RWPE2 (cell line): ENCODE measurements around the gene SNU13.

Source experiments
- ATAC-seq: fragments of 200-7000 bp; cut with Tn5 transposase; 3 replicates; pipeline ENCODE4 v1.9.1; 2021; ENCODE audit warnings: low read depth
- DNase-seq: peaks from one replicate; pipeline ENCODE4 v3.0.0-alpha.2; 2020; ENCODE audit warnings: low spot score
- H3K27ac ChIP-seq: fragments of 450-650 bp; 2 replicates; pipeline ENCODE4 v1.5.1; 2017; ENCODE audit warnings: mild to moderate bottlenecking; ENCODE audit not compliant: poor library complexity, severe bottlenecking
- H3K27me3 ChIP-seq: fragments of 250-450 bp; sonication (Bioruptor Pico); 2 replicates; pipeline ENCODE4 v1.5.1; 2021; ENCODE audit warnings: mild to moderate bottlenecking, moderate library complexity; ENCODE audit not compliant: insufficient read depth, poor library complexity, severe bottlenecking
- H3K36me3 ChIP-seq: fragments of 250-450 bp; sonication (Bioruptor Pico); 2 replicates; pipeline ENCODE4 v1.5.1; 2020; ENCODE audit warnings: low read depth, mild to moderate bottlenecking, moderate library complexity
- H3K4me1 ChIP-seq: fragments of 250-450 bp; sonication (Bioruptor Pico); 2 replicates; pipeline ENCODE4 v1.5.1; 2021; ENCODE audit warnings: mild to moderate bottlenecking, moderate library complexity; ENCODE audit not compliant: insufficient read depth, poor library complexity, severe bottlenecking
- H3K4me3 ChIP-seq: fragments of 250-450 bp; sonication (Bioruptor Pico); 2 replicates; pipeline ENCODE4 v1.5.1; 2021; ENCODE audit warnings: mild to moderate bottlenecking, moderate library complexity; ENCODE audit not compliant: severe bottlenecking
- H3K9me3 ChIP-seq: fragments of 250-450 bp; sonication (Bioruptor Pico); 2 replicates; pipeline ENCODE4 v1.5.1; 2021; ENCODE audit warnings: mild to moderate bottlenecking, moderate library complexity; ENCODE audit not compliant: severe bottlenecking
- CTCF ChIP-seq: fragments of 450-650 bp; IDR thresholded peaks from one replicate; pipeline ENCODE4 v1.5.1; 2017; ENCODE audit warnings: mild to moderate bottlenecking, moderate library complexity; ENCODE audit not compliant: poor library complexity, severe bottlenecking

Gene SNU13

DNA sequence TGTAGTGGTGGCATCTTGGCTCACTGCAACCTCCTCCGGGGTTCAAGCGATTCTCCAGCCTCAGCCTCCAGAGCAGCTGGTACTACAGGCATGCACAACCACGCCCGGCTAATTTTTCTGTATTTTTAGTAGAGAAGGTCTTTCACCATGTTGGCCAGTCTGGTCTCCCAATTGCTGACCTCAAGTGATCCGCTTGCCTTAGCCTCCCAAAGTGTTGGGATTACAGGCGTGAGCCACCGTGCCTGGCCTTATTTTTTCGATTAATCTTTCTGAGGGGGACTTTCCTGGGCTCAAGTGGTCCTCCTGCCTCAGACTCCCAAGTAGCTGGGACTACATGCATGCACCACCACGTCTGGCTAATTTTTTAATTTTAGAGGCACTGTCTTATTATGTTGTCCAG lies 5.6 kb downstream of the SNU13 start:
- DNase-seq, result no peak
- no peaks in the 10 kb centered on the region for H3K27me3 ChIP-seq
- no peak for ATAC-seq
- H3K4me1 ChIP-seq, result peaks cover 25% of the 10 kb centered on the region
- TF ChIP-seq CTCF, result no peak
- H3K27ac ChIP-seq, result peak overlapping the region; percentile 51
- H3K4me3 ChIP-seq, result peak overlapping the region; percentile 97
- peaks cover 51% of the 10 kb centered on the region for H3K36me3 ChIP-seq
- no peaks in the 10 kb centered on the region for H3K9me3 ChIP-seq

- no peaks in the 10 kb centered on the region for H3K27me3 ChIP-seq
- no peak for TF ChIP-seq CTCF
- peaks cover 23% of the 10 kb centered on the region for H3K4me1 ChIP-seq
- H3K9me3 ChIP-seq, result no peaks in the 10 kb centered on the region
- peak overlapping the region; percentile 51 for H3K27ac ChIP-seq
- peaks cover 58% of the 10 kb centered on the region for H3K36me3 ChIP-seq
- ATAC-seq (peak; percentile 92), DNase-seq (peak; percentile 87)
- H3K4me3 ChIP-seq, result peak overlapping the region; percentile 97
Observed at GRCh38 chr22:41682033-41682807, 6.4 kb downstream of the SNU13 start.

- H3K36me3 ChIP-seq, result peaks cover 62% of the 10 kb centered on the region
- no peaks in the 10 kb centered on the region for H3K27me3 ChIP-seq
- DNase-seq (no peak), ATAC-seq (peak; percentile 11; the same call in 1 of the 3 replicates)
- peaks cover 21% of the 10 kb centered on the region for H3K4me1 ChIP-seq
- no peak for TF ChIP-seq CTCF
- no peaks in the 10 kb centered on the region for H3K9me3 ChIP-seq
- H3K4me3 ChIP-seq, result peak overlapping the region; percentile 97
- peak overlapping the region; percentile 51 for H3K27ac ChIP-seq
Observed at GRCh38 chr22:41681616-41682015, 7.1 kb downstream of the SNU13 start.

DNA sequence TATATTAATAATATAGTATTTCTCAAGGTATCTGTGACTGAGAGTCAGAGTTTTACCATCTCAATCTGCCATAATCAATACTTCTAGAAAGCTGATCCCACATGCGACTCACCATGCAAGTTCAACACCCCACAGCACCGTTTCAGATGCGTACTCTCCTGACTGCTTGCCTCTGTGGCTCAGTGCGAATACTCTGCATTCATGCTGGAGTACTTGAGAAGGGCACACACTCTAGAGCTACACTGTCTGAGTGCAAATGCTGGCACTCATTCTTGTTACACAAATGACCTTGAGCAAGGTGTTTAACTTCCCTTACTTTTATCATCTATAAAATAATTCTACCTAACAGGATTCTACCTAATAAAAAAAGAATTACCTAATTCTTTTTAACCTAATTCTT lies 12.5 kb downstream of the SNU13 start:
- DNase-seq (no peak), ATAC-seq (no peak)
- no peak for TF ChIP-seq CTCF
- no peak overlapping the region for H3K27ac ChIP-seq
- H3K9me3 ChIP-seq, result no peaks in the 10 kb centered on the region
- no peaks in the 10 kb centered on the region for H3K27me3 ChIP-seq
- H3K4me1 ChIP-seq, result peaks cover 7% of the 10 kb centered on the region
- peaks cover 73% of the 10 kb centered on the region for H3K36me3 ChIP-seq
- no peak overlapping the region for H3K4me3 ChIP-seq

DNA sequence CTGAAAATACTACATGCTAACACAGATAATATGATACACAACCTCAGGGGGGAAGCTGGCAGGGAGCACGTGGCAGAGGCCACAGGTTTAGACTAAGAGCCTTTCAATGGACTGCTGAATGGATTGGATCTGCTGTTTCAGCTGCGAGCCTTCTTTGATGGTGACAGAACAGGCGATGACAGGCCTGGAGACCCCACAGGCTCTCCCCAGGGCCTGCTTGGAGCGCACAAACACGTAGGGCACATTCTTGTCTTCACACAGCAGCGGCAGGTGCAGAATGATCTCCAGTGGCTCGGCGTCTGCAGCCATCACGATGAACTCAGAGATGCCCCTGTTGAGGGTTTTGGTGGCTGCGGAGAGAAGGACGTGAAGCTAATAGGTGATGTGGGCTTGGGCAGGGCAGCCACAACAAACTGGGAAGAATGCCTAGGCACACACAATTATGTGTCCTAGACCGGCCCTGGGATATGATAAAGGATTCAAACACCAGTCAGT lies 13.8 kb downstream of the SNU13 start:
- ATAC-seq (no peak), DNase-seq (no peak)
- Histone ChIP-seq H3K9me3 (no peaks in the 10 kb centered on the region), H3K4me1 (peaks cover 6% of the 10 kb centered on the region), H3K27me3 (no peaks in the 10 kb centered on the region), H3K36me3 (peaks cover 60% of the 10 kb centered on the region), H3K4me3 (no peak overlapping the region), H3K27ac (no peak overlapping the region)
- TF ChIP-seq CTCF, result no peak
